HFFc6 (cell line): ENCODE data around the gene CELF5. TPM values are rescaled to one million over a fixed set of nuclear protein-coding genes. Genes with fewer than 3 reads are reported as not detected.
A peak's percentile ranks its signal among the peaks of the same experiment; 100 is the strongest.
"Not testable (repeated sequence)": the region's sequence is repeated elsewhere in the genome, so short reads cannot be mapped to it uniquely, and the experiment has no call there.

Source experiments
- DNase-seq: peaks from one replicate; pipeline ENCODE4 v3.0.0-alpha.2; 2018
- H3K27ac Mint-ChIP-seq: 2 replicates; pipeline ENCODE4 v1.8.0; 2020; ENCODE audit warnings: mild to moderate bottlenecking, mixed read lengths
- H3K27me3 Mint-ChIP-seq: 2 replicates; pipeline ENCODE4 v1.8.0; 2021; ENCODE audit warnings: mild to moderate bottlenecking, moderate library complexity, mixed read lengths; ENCODE audit not compliant: insufficient read depth
- H3K36me3 Mint-ChIP-seq: 2 replicates; pipeline ENCODE4 v1.8.0; 2021; ENCODE audit warnings: low read depth, mixed read lengths
- H3K4me1 Mint-ChIP-seq: 2 replicates; pipeline ENCODE4 v1.8.0; 2020; ENCODE audit warnings: low read depth, mixed read lengths
- H3K4me3 Mint-ChIP-seq: 2 replicates; pipeline ENCODE4 v1.8.0; 2020; ENCODE audit warnings: mild to moderate bottlenecking, moderate library complexity, mixed read lengths
- H3K9me3 Mint-ChIP-seq: 2 replicates; pipeline ENCODE4 v1.8.0; 2020; ENCODE audit warnings: mild to moderate bottlenecking, mixed read lengths
- CTCF ChIP-seq: fragments of 200-600 bp; sonication (generic); IDR thresholded peaks from 2 replicates; pipeline ENCODE4 v1.5.0; 2021; ENCODE audit warnings: antibody characterized with exemption, mild to moderate bottlenecking
- total RNA-seq, 6 experiments: library from RNA; stranded (reverse); fragmentation: NEBNext Ultra II Directional; extraction: Animal tissue kit (Norgen Biotek cat#: 25700); gene quantifications; 2 replicates in 1 of 6; 3 replicates in 5 of 6; pipeline ENCODE4 v1.2.3, GENCODE V29; 2021

CELF5 gene
- total RNA-seq, 6 experiments from 2014 or later: 0.20 to 0.46 (median 0.30) TPM; not detected in 3

- Mint-ChIP-seq H3K27ac (no peak overlapping the region), H3K4me3 (no peak overlapping the region), H3K4me1 (no peaks in the 10 kb centered on the region), H3K9me3 (no peaks in the 10 kb centered on the region), H3K27me3 (peaks cover 20% of the 10 kb centered on the region), H3K36me3 (no peaks in the 10 kb centered on the region)
- no peak for DNase-seq
- no peak for TF ChIP-seq CTCF
These were observed 59.6 kb downstream of the CELF5 start for GRCh38 chr19:3283886-3284657.

- Mint-ChIP-seq H3K9me3 (no peaks in the 10 kb centered on the region), H3K27ac (no peak overlapping the region), H3K36me3 (no peaks in the 10 kb centered on the region), H3K27me3 (peaks cover 21% of the 10 kb centered on the region), H3K4me3 (no peak overlapping the region; the same call in 1 of the 2 replicates), H3K4me1 (no peaks in the 10 kb centered on the region)
- no peak for TF ChIP-seq CTCF
- peak; percentile 22 for DNase-seq
These were observed 60.5 kb downstream of the CELF5 start for GRCh38 chr19:3284759-3285646.

- H3K36me3 Mint-ChIP-seq: no peaks in the 10 kb centered on the region
- H3K27me3 Mint-ChIP-seq: peaks cover 21% of the 10 kb centered on the region
- H3K4me3 Mint-ChIP-seq: no peak overlapping the region
- H3K4me1 Mint-ChIP-seq: no peaks in the 10 kb centered on the region
- H3K9me3 Mint-ChIP-seq: no peaks in the 10 kb centered on the region
- no peak overlapping the region for H3K27ac Mint-ChIP-seq
- no peak for TF ChIP-seq CTCF
- DNase-seq: no peak
These were observed 61.3 kb downstream of the CELF5 start for GRCh38 chr19:3285647-3286176.

- no peaks in the 10 kb centered on the region for H3K9me3 Mint-ChIP-seq
- H3K4me1 Mint-ChIP-seq: no peaks in the 10 kb centered on the region
- TF ChIP-seq CTCF: no peak
- no peak overlapping the region for H3K4me3 Mint-ChIP-seq
- no peak overlapping the region for H3K27ac Mint-ChIP-seq
- no peak for DNase-seq
- H3K27me3 Mint-ChIP-seq: peaks cover 28% of the 10 kb centered on the region
- H3K36me3 Mint-ChIP-seq: no peaks in the 10 kb centered on the region
These were observed 63.4 kb downstream of the CELF5 start for GRCh38 chr19:3287814-3288213.

- H3K4me3 Mint-ChIP-seq, H3K4me1 Mint-ChIP-seq, H3K9me3 Mint-ChIP-seq, DNase-seq, H3K36me3 Mint-ChIP-seq, H3K27ac Mint-ChIP-seq: not testable (repeated sequence)
- peaks cover 30% of the 10 kb centered on the region for H3K27me3 Mint-ChIP-seq
These were observed 64.0 kb downstream of the CELF5 start for GRCh38 chr19:3288437-3288836.
